ENCODE results near the gene NBEAL1.

The NBEAL1 gene

GRCh38 chr2:202976809-202977208 lies 37.9 kb upstream of the NBEAL1 start:
- no peaks in the 10 kb centered on the region for H3K79me2 ChIP-seq (ENCODE audit: insufficient read depth, low read length)
- H3K9me2 ChIP-seq (replicated peaks; ENCODE audit: low read depth, low read length): no peaks in the 10 kb centered on the region
- no peak overlapping the region for H3K4me2 ChIP-seq (ENCODE audit: low read depth, low read length, poor library complexity, severe bottlenecking)
- H3K27me3 ChIP-seq (ENCODE audit: insufficient read depth, low read length, poor library complexity, severe bottlenecking): no peaks in the 10 kb centered on the region
- no peaks in the 10 kb centered on the region for H3K36me3 ChIP-seq (ENCODE audit: insufficient read depth, low read length)
- no peak overlapping the region for H3K9ac ChIP-seq (ENCODE audit: low read depth, low read length, poor library complexity, severe bottlenecking)
- TF ChIP-seq, protein P1, sequence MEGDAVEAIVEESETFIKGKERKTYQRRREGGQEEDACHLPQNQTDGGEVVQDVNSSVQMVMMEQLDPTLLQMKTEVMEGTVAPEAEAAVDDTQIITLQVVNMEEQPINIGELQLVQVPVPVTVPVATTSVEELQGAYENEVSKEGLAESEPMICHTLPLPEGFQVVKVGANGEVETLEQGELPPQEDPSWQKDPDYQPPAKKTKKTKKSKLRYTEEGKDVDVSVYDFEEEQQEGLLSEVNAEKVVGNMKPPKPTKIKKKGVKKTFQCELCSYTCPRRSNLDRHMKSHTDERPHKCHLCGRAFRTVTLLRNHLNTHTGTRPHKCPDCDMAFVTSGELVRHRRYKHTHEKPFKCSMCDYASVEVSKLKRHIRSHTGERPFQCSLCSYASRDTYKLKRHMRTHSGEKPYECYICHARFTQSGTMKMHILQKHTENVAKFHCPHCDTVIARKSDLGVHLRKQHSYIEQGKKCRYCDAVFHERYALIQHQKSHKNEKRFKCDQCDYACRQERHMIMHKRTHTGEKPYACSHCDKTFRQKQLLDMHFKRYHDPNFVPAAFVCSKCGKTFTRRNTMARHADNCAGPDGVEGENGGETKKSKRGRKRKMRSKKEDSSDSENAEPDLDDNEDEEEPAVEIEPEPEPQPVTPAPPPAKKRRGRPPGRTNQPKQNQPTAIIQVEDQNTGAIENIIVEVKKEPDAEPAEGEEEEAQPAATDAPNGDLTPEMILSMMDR (conservative IDR thresholded peaks at IDR 0.05; ENCODE audit: low read length): no peak
- no peak for TF ChIP-seq EZH2phosphoT487 (IDR thresholded peaks at IDR 0.05; ENCODE audit: borderline replicate concordance)
- H3K4me3 ChIP-seq (ENCODE audit: low read length, poor library complexity, severe bottlenecking): no peak overlapping the region
- H2AFZ ChIP-seq (ENCODE audit: low read length): no peak overlapping the region
- no peaks in the 10 kb centered on the region for H4K20me1 ChIP-seq (ENCODE audit: insufficient read depth, low read length, poor library complexity, severe bottlenecking)
- H3K4me1 ChIP-seq (ENCODE audit: insufficient read depth, low read length, poor library complexity, severe bottlenecking): no peaks in the 10 kb centered on the region
- H3F3A ChIP-seq (ENCODE audit: low read depth): no peaks in the 10 kb centered on the region
- no peaks in the 10 kb centered on the region for H3K9me3 ChIP-seq (ENCODE audit: insufficient read depth, low read depth, low read length)

DNA sequence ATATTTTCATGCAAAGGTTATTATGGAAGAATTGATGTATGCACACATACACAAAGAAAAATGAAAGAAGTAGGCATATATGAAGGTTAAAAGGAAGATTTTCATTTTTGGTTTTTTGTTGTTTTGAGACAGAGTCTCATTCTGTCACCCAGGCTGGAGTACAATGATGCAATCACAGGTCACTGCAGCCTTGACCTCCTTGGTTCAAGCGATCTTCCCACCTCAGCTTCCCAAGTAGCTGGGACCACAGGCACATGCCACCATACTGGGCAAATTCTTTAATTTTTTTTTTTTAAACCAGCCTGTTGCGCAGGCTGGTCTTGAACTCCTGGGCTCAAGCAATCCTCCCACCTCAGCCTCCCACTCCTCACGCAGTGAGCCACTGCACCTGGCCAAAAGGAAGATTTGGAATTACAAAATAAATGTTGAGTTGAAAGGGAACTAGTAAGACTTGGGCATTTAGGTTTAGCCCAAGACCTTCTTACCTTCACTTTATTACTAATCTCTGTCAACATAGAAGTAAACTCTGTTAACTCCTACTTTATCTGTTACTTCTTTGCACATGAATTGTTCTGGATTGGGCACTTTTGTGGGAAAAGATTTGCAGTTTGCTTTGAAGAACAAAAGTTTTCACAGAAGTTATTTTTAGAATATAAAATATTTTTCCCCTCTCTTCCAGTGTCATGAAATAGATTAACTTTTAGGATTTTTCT lies 31.7 kb upstream of the NBEAL1 start:
- Histone ChIP-seq H3K9me3 (ENCODE audit: insufficient read depth, low read depth, low read length) (no peaks in the 10 kb centered on the region), H4K20me1 (ENCODE audit: insufficient read depth, low read length, poor library complexity, severe bottlenecking) (no peaks in the 10 kb centered on the region), H3F3A (ENCODE audit: low read depth) (no peaks in the 10 kb centered on the region), H2AFZ (ENCODE audit: low read length) (no peak overlapping the region), H3K27me3 (ENCODE audit: insufficient read depth, low read length, poor library complexity, severe bottlenecking) (no peaks in the 10 kb centered on the region), H3K4me1 (ENCODE audit: insufficient read depth, low read length, poor library complexity, severe bottlenecking) (no peaks in the 10 kb centered on the region), H3K9ac (ENCODE audit: low read depth, low read length, poor library complexity, severe bottlenecking) (no peak overlapping the region), H3K4me2 (ENCODE audit: low read depth, low read length, poor library complexity, severe bottlenecking) (no peak overlapping the region), H3K79me2 (ENCODE audit: insufficient read depth, low read length) (no peaks in the 10 kb centered on the region), H3K36me3 (ENCODE audit: insufficient read depth, low read length) (no peaks in the 10 kb centered on the region), H3K4me3 (ENCODE audit: low read length, poor library complexity, severe bottlenecking) (no peak overlapping the region), H3K9me2 (replicated peaks; ENCODE audit: low read depth, low read length) (no peaks in the 10 kb centered on the region)
- TF ChIP-seq, protein P1 (conservative IDR thresholded peaks at IDR 0.05; ENCODE audit: low read length): no peak
- TF ChIP-seq EZH2phosphoT487 (IDR thresholded peaks at IDR 0.05; ENCODE audit: borderline replicate concordance): no peak

DNA sequence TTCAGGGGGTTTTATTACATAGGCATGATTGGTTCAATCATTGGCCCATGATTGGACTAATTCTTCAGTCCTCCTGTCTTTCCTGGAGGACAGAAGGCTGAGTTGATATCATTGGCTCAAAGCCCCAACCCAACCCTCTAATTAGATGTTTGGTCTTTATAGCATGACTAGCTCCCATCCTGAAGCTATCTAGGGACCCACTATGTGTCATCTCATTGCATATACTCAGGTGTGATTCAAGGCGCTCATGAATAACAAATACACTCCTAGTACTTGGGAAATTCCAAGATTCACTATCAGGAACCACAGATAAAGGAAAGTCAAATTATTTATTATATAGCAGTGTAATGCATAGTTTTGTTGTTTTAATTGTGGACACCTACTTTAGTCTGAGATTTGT lies 24.9 kb upstream of the NBEAL1 start:
- Histone ChIP-seq H3K9me2 (replicated peaks; ENCODE audit: low read depth, low read length) (no peaks in the 10 kb centered on the region), H2AFZ (ENCODE audit: low read length) (no peak overlapping the region), H4K20me1 (ENCODE audit: insufficient read depth, low read length, poor library complexity, severe bottlenecking) (no peaks in the 10 kb centered on the region), H3F3A (ENCODE audit: low read depth) (no peaks in the 10 kb centered on the region), H3K9me3 (ENCODE audit: insufficient read depth, low read depth, low read length) (no peaks in the 10 kb centered on the region), H3K4me2 (ENCODE audit: low read depth, low read length, poor library complexity, severe bottlenecking) (no peak overlapping the region), H3K79me2 (ENCODE audit: insufficient read depth, low read length) (no peaks in the 10 kb centered on the region), H3K9ac (ENCODE audit: low read depth, low read length, poor library complexity, severe bottlenecking) (no peak overlapping the region), H3K4me3 (ENCODE audit: low read length, poor library complexity, severe bottlenecking) (no peak overlapping the region), H3K27me3 (ENCODE audit: insufficient read depth, low read length, poor library complexity, severe bottlenecking) (no peaks in the 10 kb centered on the region), H3K36me3 (ENCODE audit: insufficient read depth, low read length) (no peaks in the 10 kb centered on the region), H3K4me1 (ENCODE audit: insufficient read depth, low read length, poor library complexity, severe bottlenecking) (no peaks in the 10 kb centered on the region)
- TF ChIP-seq EZH2phosphoT487 (IDR thresholded peaks at IDR 0.05; ENCODE audit: borderline replicate concordance): no peak
- TF ChIP-seq, protein P1 (conservative IDR thresholded peaks at IDR 0.05; ENCODE audit: low read length): no peak
